Measurements from ENCODE around the gene EPHA3. TPM values are rescaled to one million over a fixed set of nuclear protein-coding genes. Genes with fewer than 3 reads are reported as not detected.
A peak's percentile ranks its signal among the peaks of the same experiment; 100 is the strongest.

EPHA3 gene
- total and polyA plus RNA-seq, 2 experiments from 2014 or later = 4.8 to 9.2 TPM

DNA sequence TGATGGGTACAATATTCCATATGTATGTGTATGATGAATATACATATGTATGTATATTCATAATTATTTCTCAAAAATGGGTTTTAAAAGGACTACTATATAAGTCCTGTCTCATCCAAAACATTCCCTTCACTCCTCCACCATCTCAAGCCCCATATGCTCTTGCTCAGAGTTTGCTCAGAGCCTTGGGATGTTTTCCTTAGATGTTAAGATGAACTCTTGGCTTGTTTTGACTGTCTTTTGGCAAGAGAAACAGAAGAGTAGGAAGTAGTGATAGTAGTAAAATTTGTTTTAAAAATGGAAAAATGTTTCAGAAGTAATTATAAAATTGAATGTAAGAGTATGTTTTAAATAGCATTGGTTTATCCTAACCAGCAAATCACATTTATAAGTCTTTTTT, 6.2 kb upstream of the EPHA3 start:
- Histone ChIP-seq H3K36me3 (no peaks in the 10 kb centered on the region), H3K4me1 (ENCODE audit: low read depth) (no peaks in the 10 kb centered on the region), H3K27ac (no peak overlapping the region), H3K4me3 (no peak overlapping the region), H3K9me3 (ENCODE audit: low read depth) (no peaks in the 10 kb centered on the region), H3K27me3 (no peaks in the 10 kb centered on the region)
- TF ChIP-seq, protein P1, sequence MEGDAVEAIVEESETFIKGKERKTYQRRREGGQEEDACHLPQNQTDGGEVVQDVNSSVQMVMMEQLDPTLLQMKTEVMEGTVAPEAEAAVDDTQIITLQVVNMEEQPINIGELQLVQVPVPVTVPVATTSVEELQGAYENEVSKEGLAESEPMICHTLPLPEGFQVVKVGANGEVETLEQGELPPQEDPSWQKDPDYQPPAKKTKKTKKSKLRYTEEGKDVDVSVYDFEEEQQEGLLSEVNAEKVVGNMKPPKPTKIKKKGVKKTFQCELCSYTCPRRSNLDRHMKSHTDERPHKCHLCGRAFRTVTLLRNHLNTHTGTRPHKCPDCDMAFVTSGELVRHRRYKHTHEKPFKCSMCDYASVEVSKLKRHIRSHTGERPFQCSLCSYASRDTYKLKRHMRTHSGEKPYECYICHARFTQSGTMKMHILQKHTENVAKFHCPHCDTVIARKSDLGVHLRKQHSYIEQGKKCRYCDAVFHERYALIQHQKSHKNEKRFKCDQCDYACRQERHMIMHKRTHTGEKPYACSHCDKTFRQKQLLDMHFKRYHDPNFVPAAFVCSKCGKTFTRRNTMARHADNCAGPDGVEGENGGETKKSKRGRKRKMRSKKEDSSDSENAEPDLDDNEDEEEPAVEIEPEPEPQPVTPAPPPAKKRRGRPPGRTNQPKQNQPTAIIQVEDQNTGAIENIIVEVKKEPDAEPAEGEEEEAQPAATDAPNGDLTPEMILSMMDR (IDR thresholded peaks at IDR 0.05; ENCODE audit: low read depth, low read length) = no peak
- DNase-seq (ENCODE audit: low read depth in 1 of 2, low spot score in 1 of 2) = no peak

DNA sequence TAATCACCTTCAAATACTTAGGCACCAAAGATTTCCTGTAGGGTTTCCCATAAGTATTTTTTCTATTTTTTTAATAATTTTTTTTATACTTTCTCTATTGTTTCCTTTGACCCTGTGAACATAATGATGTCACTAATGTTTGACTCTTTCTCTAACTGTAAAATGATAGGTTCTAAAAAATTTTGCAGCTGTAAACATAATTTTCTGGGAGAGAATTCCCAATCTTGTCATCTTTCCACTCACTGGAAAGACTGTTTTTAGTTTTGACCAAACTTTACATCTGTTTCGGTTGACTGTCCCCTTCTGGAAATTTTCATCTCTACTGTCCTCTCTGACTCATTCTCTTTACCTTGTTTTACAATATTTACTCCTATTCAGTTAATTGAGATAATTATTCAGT, 5.5 kb upstream of the EPHA3 start:
- no peaks in the 10 kb centered on the region for H3K36me3 ChIP-seq
- H3K27ac ChIP-seq = no peak overlapping the region
- no peaks in the 10 kb centered on the region for H3K9me3 ChIP-seq (ENCODE audit: low read depth)
- no peaks in the 10 kb centered on the region for H3K4me1 ChIP-seq (ENCODE audit: low read depth)
- no peak for DNase-seq (ENCODE audit: low read depth in 1 of 2, low spot score in 1 of 2)
- TF ChIP-seq, protein P1 (IDR thresholded peaks at IDR 0.05; ENCODE audit: low read depth, low read length) = no peak
- no peak overlapping the region for H3K4me3 ChIP-seq
- H3K27me3 ChIP-seq = no peaks in the 10 kb centered on the region

DNA sequence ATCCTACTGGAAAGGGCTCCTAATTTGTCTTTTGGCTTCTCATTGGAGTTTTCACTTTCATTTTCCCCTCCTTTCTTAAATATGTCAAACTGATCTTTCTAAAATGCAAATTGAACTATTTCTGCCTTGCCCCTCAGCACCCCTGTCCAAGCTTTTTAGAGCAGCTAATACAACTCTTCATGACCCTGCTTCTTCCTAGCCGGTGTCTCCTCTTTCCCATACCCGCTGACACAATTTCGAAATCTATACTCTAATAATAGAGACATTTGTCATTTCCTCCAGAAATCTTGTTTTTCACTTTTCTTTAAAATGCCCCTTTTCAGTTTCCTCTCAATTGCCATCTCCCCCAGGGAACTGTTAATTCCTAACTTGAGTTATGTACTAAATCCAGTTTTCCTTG, 2.9 kb upstream of the EPHA3 start:
- H3K27me3 ChIP-seq = peaks cover 13% of the 10 kb centered on the region
- DNase-seq (ENCODE audit: low read depth in 1 of 2, low spot score in 1 of 2) = no peak
- H3K9me3 ChIP-seq (ENCODE audit: low read depth) = no peaks in the 10 kb centered on the region
- no peaks in the 10 kb centered on the region for H3K36me3 ChIP-seq
- TF ChIP-seq, protein P1 (IDR thresholded peaks at IDR 0.05; ENCODE audit: low read depth, low read length) = no peak
- H3K27ac ChIP-seq = no peak overlapping the region
- no peak overlapping the region for H3K4me3 ChIP-seq
- no peaks in the 10 kb centered on the region for H3K4me1 ChIP-seq (ENCODE audit: low read depth)

DNA sequence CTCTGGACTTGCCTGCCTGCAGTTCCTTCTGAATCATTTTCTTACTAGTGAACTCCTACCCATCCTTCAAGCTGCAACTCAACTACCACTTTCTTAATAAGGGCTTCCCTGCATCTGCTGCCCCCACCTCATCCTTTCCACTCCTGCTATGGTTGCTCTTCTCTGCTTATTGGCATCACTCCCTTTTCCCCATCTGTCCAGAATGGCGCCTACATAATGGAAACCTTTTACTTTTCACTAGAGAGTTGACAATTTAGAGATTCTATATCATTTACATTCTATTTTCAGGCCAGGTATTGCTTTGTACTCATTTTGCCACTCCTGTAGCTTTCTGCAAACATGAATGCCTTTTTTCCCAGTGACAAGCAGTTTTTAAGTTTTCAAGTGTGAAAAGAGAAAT, 1.9 kb upstream of the EPHA3 start:
- Histone ChIP-seq H3K4me1 (ENCODE audit: low read depth) (no peaks in the 10 kb centered on the region), H3K4me3 (no peak overlapping the region), H3K27ac (no peak overlapping the region), H3K9me3 (ENCODE audit: low read depth) (no peaks in the 10 kb centered on the region), H3K36me3 (no peaks in the 10 kb centered on the region), H3K27me3 (peaks cover 21% of the 10 kb centered on the region)
- DNase-seq (ENCODE audit: low read depth in 1 of 2, low spot score in 1 of 2) = no peak
- TF ChIP-seq, protein P1 (IDR thresholded peaks at IDR 0.05; ENCODE audit: low read depth, low read length) = no peak

DNA sequence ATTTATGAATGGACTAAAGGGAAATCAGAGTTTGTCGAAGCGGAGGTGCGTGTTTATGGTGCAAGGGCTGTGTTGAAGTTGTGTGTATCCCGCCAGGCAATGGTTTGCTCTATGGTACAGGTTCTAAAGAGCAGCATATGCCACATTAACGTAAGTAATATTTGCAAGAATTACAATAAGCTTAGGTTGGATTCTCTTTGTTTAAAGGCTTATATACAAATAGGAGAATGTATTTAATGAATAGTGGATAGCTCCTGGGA, 800 bp downstream of the EPHA3 start:
- peaks cover 21% of the 10 kb centered on the region for H3K27me3 ChIP-seq
- no peaks in the 10 kb centered on the region for H3K36me3 ChIP-seq
- no peak for DNase-seq (ENCODE audit: low read depth in 1 of 2, low spot score in 1 of 2)
- no peaks in the 10 kb centered on the region for H3K9me3 ChIP-seq (ENCODE audit: low read depth)
- no peaks in the 10 kb centered on the region for H3K4me1 ChIP-seq (ENCODE audit: low read depth)
- TF ChIP-seq, protein P1 (IDR thresholded peaks at IDR 0.05; ENCODE audit: low read depth, low read length) = no peak
- H3K4me3 ChIP-seq = peak overlapping the region; percentile 33
- H3K27ac ChIP-seq = no peak overlapping the region

DNA sequence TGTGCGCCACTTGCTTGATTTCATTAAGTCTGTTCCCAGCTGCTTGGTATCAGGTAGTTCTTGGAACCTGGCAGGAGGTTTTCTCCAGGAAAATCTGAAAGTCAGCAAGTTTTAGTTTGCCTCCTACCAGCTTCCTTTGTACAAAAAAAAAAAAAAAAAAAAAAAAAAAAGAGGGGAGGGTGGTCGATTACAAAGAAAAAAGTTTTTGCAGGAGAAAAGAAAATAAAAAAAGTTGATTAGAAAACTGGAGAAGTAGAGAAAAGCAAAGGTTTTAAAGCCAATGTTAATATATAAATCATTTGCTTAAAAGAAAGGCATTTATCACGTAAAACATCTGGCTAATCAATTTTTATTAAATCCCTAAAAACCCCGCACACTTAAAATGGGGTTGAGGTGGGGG, 5.9 kb downstream of the EPHA3 start:
- H3K27ac ChIP-seq = no peak overlapping the region
- H3K9me3 ChIP-seq (ENCODE audit: low read depth) = no peaks in the 10 kb centered on the region
- DNase-seq (ENCODE audit: low read depth in 1 of 2, low spot score in 1 of 2) = no peak
- H3K4me1 ChIP-seq (ENCODE audit: low read depth) = no peaks in the 10 kb centered on the region
- TF ChIP-seq, protein P1 (IDR thresholded peaks at IDR 0.05; ENCODE audit: low read depth, low read length) = no peak
- H3K4me3 ChIP-seq = no peak overlapping the region
- H3K36me3 ChIP-seq = no peaks in the 10 kb centered on the region
- peaks cover 26% of the 10 kb centered on the region for H3K27me3 ChIP-seq

All from cardiac muscle cell (in vitro differentiated cells and primary cell).